ENCODE data around the gene STIL.

STIL gene

GRCh38 chr1:47201179-47201578, 112.8 kb downstream of the STIL start:
- no peak overlapping the region for H3K27ac ChIP-seq (ENCODE audit: poor library complexity, severe bottlenecking)
- TF ChIP-seq, protein P1, sequence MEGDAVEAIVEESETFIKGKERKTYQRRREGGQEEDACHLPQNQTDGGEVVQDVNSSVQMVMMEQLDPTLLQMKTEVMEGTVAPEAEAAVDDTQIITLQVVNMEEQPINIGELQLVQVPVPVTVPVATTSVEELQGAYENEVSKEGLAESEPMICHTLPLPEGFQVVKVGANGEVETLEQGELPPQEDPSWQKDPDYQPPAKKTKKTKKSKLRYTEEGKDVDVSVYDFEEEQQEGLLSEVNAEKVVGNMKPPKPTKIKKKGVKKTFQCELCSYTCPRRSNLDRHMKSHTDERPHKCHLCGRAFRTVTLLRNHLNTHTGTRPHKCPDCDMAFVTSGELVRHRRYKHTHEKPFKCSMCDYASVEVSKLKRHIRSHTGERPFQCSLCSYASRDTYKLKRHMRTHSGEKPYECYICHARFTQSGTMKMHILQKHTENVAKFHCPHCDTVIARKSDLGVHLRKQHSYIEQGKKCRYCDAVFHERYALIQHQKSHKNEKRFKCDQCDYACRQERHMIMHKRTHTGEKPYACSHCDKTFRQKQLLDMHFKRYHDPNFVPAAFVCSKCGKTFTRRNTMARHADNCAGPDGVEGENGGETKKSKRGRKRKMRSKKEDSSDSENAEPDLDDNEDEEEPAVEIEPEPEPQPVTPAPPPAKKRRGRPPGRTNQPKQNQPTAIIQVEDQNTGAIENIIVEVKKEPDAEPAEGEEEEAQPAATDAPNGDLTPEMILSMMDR (IDR thresholded peaks at IDR 0.05; ENCODE audit: poor library complexity, severe bottlenecking): no peak
- no peaks in the 10 kb centered on the region for H3K4me1 ChIP-seq (ENCODE audit: insufficient read depth, poor library complexity, severe bottlenecking)
- no peaks in the 10 kb centered on the region for H3K9me3 ChIP-seq (ENCODE audit: severe bottlenecking)
- H3K4me3 ChIP-seq (ENCODE audit: severe bottlenecking): no peak overlapping the region
- H3K27me3 ChIP-seq (ENCODE audit: insufficient read depth, poor library complexity, severe bottlenecking): no peaks in the 10 kb centered on the region
- ATAC-seq (ENCODE audit: low read depth) (peak; percentile 58; the same call in 2 of the 3 replicates), DNase-seq (ENCODE audit: low spot score) (no peak)
- H3K36me3 ChIP-seq (ENCODE audit: low read depth): no peaks in the 10 kb centered on the region
